Stimulated activated CD4-positive, alpha-beta T cell treated with anti-CD3 and anti-CD28 coated beads, Interleukin-4, amount 100 ng/mL, for 24 hours (primary cell): Measurements from ENCODE around the gene GLYR1.
A peak's percentile ranks its signal among the peaks of the same experiment; 100 is the strongest.

Experiments
- DNase-seq: peaks from one replicate; pipeline ENCODE4 v3.0.0-alpha.2; 2020

Gene GLYR1

GRCh38 chr16:4879049-4879448 is 32.0 kb upstream of the GLYR1 start:
- no peak for DNase-seq

- no peak for DNase-seq
Observed at GRCh38 chr16:4877380-4877685, 30.2 kb upstream of the GLYR1 start.

- no peak for DNase-seq
Observed at GRCh38 chr16:4876646-4877379, 29.7 kb upstream of the GLYR1 start.

GRCh38 chr16:4874666-4875065 is 27.6 kb upstream of the GLYR1 start:
- DNase-seq: no peak

GRCh38 chr16:4873091-4873490 is 26.0 kb upstream of the GLYR1 start:
- no peak for DNase-seq

- DNase-seq: no peak
Observed at GRCh38 chr16:4871071-4871470, 24.0 kb upstream of the GLYR1 start.

GRCh38 chr16:4870138-4870671 is 23.1 kb upstream of the GLYR1 start:
- no peak for DNase-seq

GRCh38 chr16:4869147-4869805 is 22.2 kb upstream of the GLYR1 start:
- DNase-seq: no peak

- DNase-seq: no peak
Observed at GRCh38 chr16:4868535-4868934, 21.4 kb upstream of the GLYR1 start.

GRCh38 chr16:4868026-4868425 is 20.9 kb upstream of the GLYR1 start:
- no peak for DNase-seq

GRCh38 chr16:4866586-4866985 is 19.5 kb upstream of the GLYR1 start:
- DNase-seq: no peak

GRCh38 chr16:4865231-4865860 is 18.3 kb upstream of the GLYR1 start:
- DNase-seq: no peak

GRCh38 chr16:4864728-4865127 is 17.6 kb upstream of the GLYR1 start:
- DNase-seq: no peak

- no peak for DNase-seq
Observed at GRCh38 chr16:4862639-4863038, 15.6 kb upstream of the GLYR1 start.

GRCh38 chr16:4860727-4861342 is 13.7 kb upstream of the GLYR1 start:
- DNase-seq: no peak

GRCh38 chr16:4859900-4860255 is 12.8 kb upstream of the GLYR1 start:
- no peak for DNase-seq

GRCh38 chr16:4859190-4859899 is 12.3 kb upstream of the GLYR1 start:
- no peak for DNase-seq

- no peak for DNase-seq
Observed at GRCh38 chr16:4855804-4856203, 8.7 kb upstream of the GLYR1 start.

- no peak for DNase-seq
Observed at GRCh38 chr16:4855371-4855770, 8.3 kb upstream of the GLYR1 start.

GRCh38 chr16:4852221-4852872 is 5.3 kb upstream of the GLYR1 start:
- no peak for DNase-seq

GRCh38 chr16:4850211-4850610 is 3.1 kb upstream of the GLYR1 start:
- no peak for DNase-seq

GRCh38 chr16:4847774-4848587 is 893 bp upstream of the GLYR1 start:
- peak; percentile 57 for DNase-seq
